Measurements from ENCODE around the gene EPS8L2. TPM values are rescaled to one million over a fixed set of nuclear protein-coding genes. Genes with fewer than 3 reads are reported as not detected.

EPS8L2 gene
- total RNA-seq, 2 donors from 2014 or later, result 126 to 153 TPM

DNA sequence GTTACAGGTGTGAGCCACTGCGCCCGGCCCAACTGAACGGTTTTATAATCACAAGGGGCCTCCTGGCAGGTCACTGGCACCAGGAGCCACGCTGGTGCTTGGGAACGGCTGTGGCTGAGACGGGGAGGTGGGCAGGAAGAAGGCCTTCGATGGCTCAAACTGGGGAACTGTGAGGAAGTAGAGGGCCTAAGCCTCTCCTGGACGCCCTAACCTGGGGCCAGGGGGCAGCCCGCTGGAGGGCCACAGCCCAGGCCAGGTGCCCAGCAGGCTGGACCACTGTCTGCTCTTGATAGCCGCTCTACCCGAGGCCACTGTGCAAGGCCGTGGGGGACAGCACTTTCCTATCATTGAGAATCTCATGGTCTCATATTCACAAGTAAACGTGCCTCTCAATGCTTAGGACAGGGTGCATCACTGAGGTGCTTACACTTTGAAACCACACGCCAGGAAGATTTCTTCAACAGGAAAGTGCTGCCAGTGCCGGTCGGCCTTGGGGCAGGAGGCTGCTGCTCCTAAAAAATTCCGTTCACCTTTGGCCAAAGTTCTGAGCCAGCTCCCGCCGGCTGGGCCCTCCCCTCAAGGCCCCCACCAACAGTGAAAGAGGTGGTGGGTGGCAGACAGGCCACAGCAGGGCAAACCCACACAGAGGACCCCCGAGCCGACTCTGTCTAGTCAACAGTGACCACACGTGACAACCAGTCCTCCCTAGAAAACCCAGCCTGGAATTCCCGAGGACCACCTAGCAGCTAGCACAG, 64.0 kb downstream of the EPS8L2 start:
- intact Hi-C loops (cut with DNase I), result no loop called here
- Histone ChIP-seq H3K36me3 (replicated peaks in 1 of 2; ENCODE audit: insufficient read depth in 1 of 2, low read depth in 2 of 2) (peaks cover 0 to 12% of the 10 kb centered on the region in 2 donors), H3K4me3 (no peak overlapping the region), H3K27me3 (no peaks in the 10 kb centered on the region), H3K9me3 (no peaks in the 10 kb centered on the region), H3K27ac (no peak overlapping the region), H3K4me1 (peaks cover 4% of the 10 kb centered on the region)
- ATAC-seq (no peak), DNase-seq (no peak)
- TF ChIP-seq POLR2A (IDR thresholded peaks at IDR 0.05), result no peak
- TF ChIP-seq, protein P1, sequence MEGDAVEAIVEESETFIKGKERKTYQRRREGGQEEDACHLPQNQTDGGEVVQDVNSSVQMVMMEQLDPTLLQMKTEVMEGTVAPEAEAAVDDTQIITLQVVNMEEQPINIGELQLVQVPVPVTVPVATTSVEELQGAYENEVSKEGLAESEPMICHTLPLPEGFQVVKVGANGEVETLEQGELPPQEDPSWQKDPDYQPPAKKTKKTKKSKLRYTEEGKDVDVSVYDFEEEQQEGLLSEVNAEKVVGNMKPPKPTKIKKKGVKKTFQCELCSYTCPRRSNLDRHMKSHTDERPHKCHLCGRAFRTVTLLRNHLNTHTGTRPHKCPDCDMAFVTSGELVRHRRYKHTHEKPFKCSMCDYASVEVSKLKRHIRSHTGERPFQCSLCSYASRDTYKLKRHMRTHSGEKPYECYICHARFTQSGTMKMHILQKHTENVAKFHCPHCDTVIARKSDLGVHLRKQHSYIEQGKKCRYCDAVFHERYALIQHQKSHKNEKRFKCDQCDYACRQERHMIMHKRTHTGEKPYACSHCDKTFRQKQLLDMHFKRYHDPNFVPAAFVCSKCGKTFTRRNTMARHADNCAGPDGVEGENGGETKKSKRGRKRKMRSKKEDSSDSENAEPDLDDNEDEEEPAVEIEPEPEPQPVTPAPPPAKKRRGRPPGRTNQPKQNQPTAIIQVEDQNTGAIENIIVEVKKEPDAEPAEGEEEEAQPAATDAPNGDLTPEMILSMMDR (IDR thresholded peaks at IDR 0.05), result no peak
- WGBS, 2 donors, result 82 to 89% methylated on average over 16 to 23 of the region's 23 CpGs

DNA sequence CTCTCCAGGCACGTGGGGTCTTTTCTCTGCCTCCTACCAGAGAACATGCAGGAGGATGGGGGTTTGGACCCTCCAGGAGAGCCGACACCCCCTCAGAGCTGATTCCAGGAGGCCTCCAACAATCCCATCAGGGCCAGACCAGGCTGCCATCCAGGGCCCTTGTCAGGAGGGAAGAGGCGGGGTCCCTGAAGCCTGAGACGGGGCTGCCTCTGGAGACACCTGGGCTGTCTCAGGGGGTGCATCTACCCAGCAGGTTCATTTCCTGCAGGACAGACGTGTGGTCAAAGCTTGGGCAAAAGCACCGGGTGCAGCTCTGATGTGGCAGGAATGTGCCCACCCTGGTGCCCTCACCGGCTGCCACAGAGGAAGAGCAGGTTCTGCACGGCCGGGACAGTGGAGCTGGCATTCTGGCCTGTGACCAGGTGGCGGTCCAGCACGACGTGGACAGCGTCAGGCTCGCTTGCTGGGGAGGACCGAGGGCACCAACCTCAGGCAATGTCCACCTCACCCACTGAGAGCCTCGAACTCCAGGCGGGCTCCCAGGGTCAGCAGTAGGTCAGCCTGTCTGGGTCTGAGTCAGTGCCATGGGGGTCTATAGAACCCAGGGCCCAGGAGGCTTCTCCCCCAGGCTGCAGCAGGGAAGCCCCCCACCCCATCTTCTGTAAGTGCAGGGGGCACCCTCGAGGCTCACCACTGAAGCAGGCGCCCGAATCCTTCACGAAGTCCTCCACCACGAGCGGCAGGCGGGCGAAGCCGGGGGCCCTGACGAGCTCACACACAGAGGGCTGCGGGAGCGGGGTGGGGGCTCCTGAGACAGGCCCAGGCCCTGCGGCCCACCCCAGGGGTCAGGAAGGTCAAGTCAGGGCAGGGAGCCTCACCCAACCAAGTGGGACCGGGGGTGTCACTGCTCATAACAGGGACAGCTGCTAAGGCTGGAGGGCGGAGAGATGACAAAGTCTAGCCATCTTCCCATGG, 64.9 kb downstream of the EPS8L2 start:
- H3K27me3 ChIP-seq, result no peaks in the 10 kb centered on the region
- intact Hi-C loops (cut with DNase I), result no loop called here
- no peak overlapping the region for H3K4me3 ChIP-seq
- 93% methylated on average over 25 of the region's 32 CpGs; no CpG with 5 or more reads in 1 of the 2 donors for WGBS, 2 donors
- ATAC-seq (no peak), DNase-seq (no peak)
- H3K9me3 ChIP-seq, result no peaks in the 10 kb centered on the region
- H3K4me1 ChIP-seq, result peaks cover 13% of the 10 kb centered on the region
- H3K27ac ChIP-seq, result no peak overlapping the region
- H3K36me3 ChIP-seq (replicated peaks in 1 of 2; ENCODE audit: insufficient read depth in 1 of 2, low read depth in 2 of 2), result peaks cover 0 to 12% of the 10 kb centered on the region in 2 donors
- TF ChIP-seq, protein P1 (IDR thresholded peaks at IDR 0.05), result no peak
- no peak for TF ChIP-seq POLR2A (IDR thresholded peaks at IDR 0.05)

DNA sequence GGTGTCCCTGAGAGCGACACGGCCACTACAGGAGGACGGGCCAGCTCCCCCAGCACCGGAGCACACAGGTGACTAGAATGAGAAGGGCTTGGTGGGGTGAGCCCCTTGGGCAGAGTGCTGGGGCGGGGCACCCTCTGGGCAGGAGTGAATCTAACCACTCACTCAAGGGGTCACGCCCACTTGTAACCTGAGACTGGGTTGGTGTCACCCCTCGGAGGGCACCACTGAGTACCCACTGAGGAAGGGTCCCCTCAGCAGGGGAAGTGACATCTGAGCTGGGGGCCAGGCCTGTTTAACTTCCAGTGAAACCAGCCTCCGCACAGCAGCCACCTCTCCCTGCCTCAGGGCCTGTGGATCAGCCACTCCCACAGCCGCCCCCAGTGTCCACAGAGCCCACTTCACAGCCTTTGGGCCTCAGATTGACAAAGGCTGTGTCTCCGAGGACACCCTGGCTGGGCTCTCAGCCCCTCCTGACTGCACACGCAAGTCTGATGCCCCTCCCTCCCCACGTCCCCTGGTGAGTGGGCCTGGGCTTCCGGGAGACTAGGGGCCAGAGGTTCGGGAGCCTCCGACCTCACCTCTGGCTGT, 65.7 kb downstream of the EPS8L2 start:
- intact Hi-C loops (cut with DNase I), result no loop called here
- H3K36me3 ChIP-seq (replicated peaks in 1 of 2; ENCODE audit: insufficient read depth in 1 of 2, low read depth in 2 of 2), result peaks cover 0 to 12% of the 10 kb centered on the region in 2 donors

More for the DNA sequence above, 65.7 kb downstream of the EPS8L2 start:
- 87 to 96% methylated on average over 7 to 15 of the region's 15 CpGs for WGBS, 2 donors
- Histone ChIP-seq H3K27me3 (no peaks in the 10 kb centered on the region), H3K4me1 (peaks cover 21% of the 10 kb centered on the region), H3K4me3 (no peak overlapping the region), H3K9me3 (no peaks in the 10 kb centered on the region), H3K27ac (no peak overlapping the region)
- TF ChIP-seq POLR2A (IDR thresholded peaks at IDR 0.05), result no peak
- TF ChIP-seq, protein P1 (IDR thresholded peaks at IDR 0.05), result no peak
- no peak for ATAC-seq
- DNase-seq, result no peak

All from body of pancreas (tissue), 4 donors.